ENCODE results near the gene KLF13. TPM values are rescaled to one million over a fixed set of nuclear protein-coding genes. Genes with fewer than 3 reads are reported as not detected.

KLF13 gene
- total and polyA plus RNA-seq, 2 donors (not counting 1 experiment from before 2014, with no cell fraction given): 39.6 to 42.9 TPM

GRCh38 chr15:31303726-31304648 is 22.6 kb upstream of the KLF13 start:
- Histone ChIP-seq H3K79me2 (ENCODE audit: control insufficient read depth, insufficient read depth, low read length) (no peaks in the 10 kb centered on the region), H3K36me3 (ENCODE audit: control insufficient read depth, insufficient read depth, low read length) (no peaks in the 10 kb centered on the region), H3K27ac (ENCODE audit: insufficient read depth, low read length) (no peak overlapping the region), H3K4me1 (ENCODE audit: control insufficient read depth, extremely low read depth, insufficient read depth, low read length) (no peaks in the 10 kb centered on the region), H3K4me3 (replicated peaks in 1 of 4; ENCODE audit: control extremely low read depth in 1 of 4, insufficient read depth in 1 of 4, low read depth in 3 of 4, low read length in 4 of 4) (no peak overlapping the region), H3K9me3 (ENCODE audit: control insufficient read depth, insufficient read depth, low read depth, low read length) (no peaks in the 10 kb centered on the region), H4K20me1 (ENCODE audit: control insufficient read depth, extremely low read depth, insufficient read depth, low read length) (no peaks in the 10 kb centered on the region), H3K27me3 (ENCODE audit: control insufficient read depth, insufficient read depth, low read length) (peaks cover 9% of the 10 kb centered on the region), H2AFZ (ENCODE audit: low read length) (no peak overlapping the region), H3K4me2 (ENCODE audit: extremely low read depth, insufficient read depth, low read length) (no peak overlapping the region), H3K9ac (ENCODE audit: insufficient read depth, low read length) (no peak overlapping the region)
- no peak for DNase-seq (ENCODE audit: low read depth in 2 of 2)
- TF ChIP-seq EZH2 (IDR thresholded peaks at IDR 0.05; ENCODE audit: low read length, missing control alignments): no peak

- H3K79me2 ChIP-seq (ENCODE audit: control insufficient read depth, insufficient read depth, low read length): no peaks in the 10 kb centered on the region
- no peaks in the 10 kb centered on the region for H3K36me3 ChIP-seq (ENCODE audit: control insufficient read depth, insufficient read depth, low read length)
- no peak for TF ChIP-seq CTCF (conservative IDR thresholded peaks at IDR 0.05 in 1 of 2, IDR thresholded peaks at IDR 0.05 in 1 of 2; ENCODE audit: low read depth in 1 of 2, low read length in 2 of 2)
- TF ChIP-seq EZH2 (IDR thresholded peaks at IDR 0.05; ENCODE audit: low read length, missing control alignments): no peak
- no peak overlapping the region for H3K9ac ChIP-seq (ENCODE audit: insufficient read depth, low read length)
- H3K9me3 ChIP-seq (ENCODE audit: control insufficient read depth, insufficient read depth, low read depth, low read length): no peaks in the 10 kb centered on the region
- H3K4me1 ChIP-seq (ENCODE audit: control insufficient read depth, extremely low read depth, insufficient read depth, low read length): no peaks in the 10 kb centered on the region
- H3K4me3 ChIP-seq (replicated peaks in 1 of 4; ENCODE audit: control extremely low read depth in 1 of 4, insufficient read depth in 1 of 4, low read depth in 3 of 4, low read length in 4 of 4): no peak overlapping the region
- no peak overlapping the region for H2AFZ ChIP-seq (ENCODE audit: low read length)
- DNase-seq (ENCODE audit: low read depth in 2 of 2): no peak
- no peaks in the 10 kb centered on the region for H4K20me1 ChIP-seq (ENCODE audit: control insufficient read depth, extremely low read depth, insufficient read depth, low read length)
- H3K27me3 ChIP-seq (ENCODE audit: control insufficient read depth, insufficient read depth, low read length): peaks cover 12% of the 10 kb centered on the region
- no peak overlapping the region for H3K4me2 ChIP-seq (ENCODE audit: extremely low read depth, insufficient read depth, low read length)
- no peak overlapping the region for H3K27ac ChIP-seq (ENCODE audit: insufficient read depth, low read length)
Observed at GRCh38 chr15:31304751-31305365, 21.8 kb upstream of the KLF13 start.

- Histone ChIP-seq H3K27ac (ENCODE audit: insufficient read depth, low read length) (no peak overlapping the region), H3K4me3 (replicated peaks in 1 of 4; ENCODE audit: control extremely low read depth in 1 of 4, insufficient read depth in 1 of 4, low read depth in 3 of 4, low read length in 4 of 4) (no peak overlapping the region), H3K36me3 (ENCODE audit: control insufficient read depth, insufficient read depth, low read length) (no peaks in the 10 kb centered on the region), H3K27me3 (ENCODE audit: control insufficient read depth, insufficient read depth, low read length) (peaks cover 12% of the 10 kb centered on the region), H3K4me1 (ENCODE audit: control insufficient read depth, extremely low read depth, insufficient read depth, low read length) (no peaks in the 10 kb centered on the region), H2AFZ (ENCODE audit: low read length) (no peak overlapping the region), H3K79me2 (ENCODE audit: control insufficient read depth, insufficient read depth, low read length) (no peaks in the 10 kb centered on the region), H3K9ac (ENCODE audit: insufficient read depth, low read length) (no peak overlapping the region), H4K20me1 (ENCODE audit: control insufficient read depth, extremely low read depth, insufficient read depth, low read length) (no peaks in the 10 kb centered on the region), H3K4me2 (ENCODE audit: extremely low read depth, insufficient read depth, low read length) (no peak overlapping the region), H3K9me3 (ENCODE audit: control insufficient read depth, insufficient read depth, low read depth, low read length) (no peaks in the 10 kb centered on the region)
- DNase-seq (ENCODE audit: low read depth in 2 of 2): no peak
- TF ChIP-seq EZH2 (IDR thresholded peaks at IDR 0.05; ENCODE audit: low read length, missing control alignments): no peak
- no peak for TF ChIP-seq CTCF (conservative IDR thresholded peaks at IDR 0.05 in 1 of 2, IDR thresholded peaks at IDR 0.05 in 1 of 2; ENCODE audit: low read depth in 1 of 2, low read length in 2 of 2)
Observed at GRCh38 chr15:31305375-31305774, 21.3 kb upstream of the KLF13 start.
